Stimulated activated CD4-positive, alpha-beta T cell treated with anti-CD3 and anti-CD28 coated beads, Interleukin-4, amount 100 ng/mL, for 1 hour (primary cell): ENCODE data around the gene ZXDC.

Experiments
- DNase-seq: peaks from one replicate; pipeline ENCODE4 v3.0.0-alpha.2; 2020

The ZXDC gene

GRCh38 chr3:126510308-126510910 is 34.7 kb upstream of the ZXDC start:
- DNase-seq = no peak

GRCh38 chr3:126509597-126510307 is 34.1 kb upstream of the ZXDC start:
- DNase-seq = no peak

GRCh38 chr3:126508564-126508964 is 32.9 kb upstream of the ZXDC start:
- no peak for DNase-seq

GRCh38 chr3:126507886-126508285 is 32.2 kb upstream of the ZXDC start:
- no peak for DNase-seq

- DNase-seq = no peak
Observed at GRCh38 chr3:126503701-126504100, 28.0 kb upstream of the ZXDC start.

GRCh38 chr3:126502656-126503055 is 27.0 kb upstream of the ZXDC start:
- no peak for DNase-seq

GRCh38 chr3:126501736-126502135 is 26.0 kb upstream of the ZXDC start:
- no peak for DNase-seq

- DNase-seq = no peak
Observed at GRCh38 chr3:126501054-126501453, 25.4 kb upstream of the ZXDC start.

- no peak for DNase-seq
Observed at GRCh38 chr3:126500016-126500415, 24.3 kb upstream of the ZXDC start.

GRCh38 chr3:126499401-126499800 is 23.7 kb upstream of the ZXDC start:
- DNase-seq = no peak

GRCh38 chr3:126498929-126499328 is 23.2 kb upstream of the ZXDC start:
- no peak for DNase-seq

GRCh38 chr3:126498461-126498860 is 22.8 kb upstream of the ZXDC start:
- no peak for DNase-seq

GRCh38 chr3:126497956-126498355 is 22.3 kb upstream of the ZXDC start:
- DNase-seq = no peak

GRCh38 chr3:126496894-126497850 is 21.5 kb upstream of the ZXDC start:
- no peak for DNase-seq

GRCh38 chr3:126495786-126496185 is 20.1 kb upstream of the ZXDC start:
- DNase-seq = no peak

GRCh38 chr3:126494970-126495230 is 19.2 kb upstream of the ZXDC start:
- DNase-seq = no peak

GRCh38 chr3:126494204-126494969 is 18.7 kb upstream of the ZXDC start:
- no peak for DNase-seq

GRCh38 chr3:126493739-126494138 is 18.0 kb upstream of the ZXDC start:
- DNase-seq = no peak

- DNase-seq = no peak
Observed at GRCh38 chr3:126493051-126493450, 17.4 kb upstream of the ZXDC start.

- DNase-seq = no peak
Observed at GRCh38 chr3:126491221-126492013, 15.7 kb upstream of the ZXDC start.

- no peak for DNase-seq
Observed at GRCh38 chr3:126490619-126491018, 14.9 kb upstream of the ZXDC start.

- DNase-seq = no peak
Observed at GRCh38 chr3:126488886-126489569, 13.3 kb upstream of the ZXDC start.
